Motor neuron (in vitro differentiated cells): ENCODE data around the gene ANO4. TPM values are rescaled to one million over a fixed set of nuclear protein-coding genes. Genes with fewer than 3 reads are reported as not detected.
"Not testable (repeated sequence)": the region's sequence is repeated elsewhere in the genome, so short reads cannot be mapped to it uniquely, and the experiment has no call there.

Experiments
- ATAC-seq, 8 experiments: fragments of 200-7000 bp; cut with Tn5 transposase; replicated peaks in 6 of 8; 2 replicates each; pipeline ENCODE4 v1.8.0; 2021; ENCODE audit warnings: mild to moderate bottlenecking in 8 of 8, moderate library complexity in 8 of 8
- H3K27ac ChIP-seq, 2 donors: fragments of 250-450 bp; sonication (Bioruptor Pico); 2 replicates each; pipeline ENCODE4 v1.9.0; 2021; ENCODE audit warnings: antibody characterized with exemption in 2 of 2, mild to moderate bottlenecking in 2 of 2, moderate library complexity in 1 of 2
- H3K4me1 ChIP-seq, 2 donors: fragments of 250-450 bp; sonication (Bioruptor Pico); replicated peaks in 1 of 2; 2 replicates each; pipeline ENCODE4 v1.6.1; 2021; ENCODE audit warnings: antibody characterized with exemption in 2 of 2, mild to moderate bottlenecking in 2 of 2, moderate library complexity in 1 of 2
- H3K4me3 ChIP-seq, 5 donors: fragments of 250-450 bp; sonication (Bioruptor Pico); 2 replicates each; pipeline ENCODE4 v1.9.0; 2021; ENCODE audit warnings: antibody characterized with exemption in 5 of 5, mild to moderate bottlenecking in 5 of 5, moderate library complexity in 4 of 5
- WGBS, 10 experiments: fragments of 450-650 bp; shearing (Covaris generic); methylation state at CpG; one replicate each; pipeline ENCODE4 v1.0.0; 2022; 5-methylcytosine and 5-hydroxymethylcytosine counted together
- in situ Hi-C, 9 experiments: fragments of 400-800 bp; cut with MboI; loops; one replicate each; pipeline ENCODE4 v1.15.0; 2021; ENCODE audit warnings: low sequenced_read_pairs in 9 of 9, low pct_unique_long_range_greater_than_20kb in 2 of 9; ENCODE audit not compliant: unreplicated experiment in 9 of 9
- total RNA-seq, 8 experiments: library from RNA; unstranded; fragments of 300-600 nt; gene quantifications; 2 replicates each; pipeline versions ENCODE4 v1.2.3 to v1.2.4, GENCODE V29; 2022

ANO4 gene
- total RNA-seq, 8 experiments from 2014 or later, result 0.76 to 27.3 (median 1.7) TPM; not detected in 1

- in situ Hi-C loops, result no loop called here
- peaks cover 0 to 7% of the 10 kb centered on the region in 2 donors for H3K4me1 ChIP-seq
- H3K4me3 ChIP-seq, result no peak overlapping the region
- WGBS, 10 experiments, result 16 to 79% (median 61%) methylated on average over 2 to 6 of the region's 6 CpGs
- ATAC-seq, result no peak
- H3K27ac ChIP-seq, result no peak overlapping the region
Measured at GRCh38 chr12:101078536-101079285, 284.1 kb downstream of the ANO4 start.

- Histone ChIP-seq H3K27ac (no peak overlapping the region), H3K4me1 (no peaks in the 10 kb centered on the region), H3K4me3 (no peak overlapping the region)
- WGBS, 10 experiments, result 14 to 96% (median 78%) methylated on average over 1 to 3 of the region's 3 CpGs; no CpG with 5 or more reads in 2 of the 10 experiments
- ATAC-seq, result no peak
- in situ Hi-C loops, result no loop called here
Measured at GRCh38 chr12:101082706-101083105, 288.1 kb downstream of the ANO4 start.

GRCh38 chr12:101086490-101087135, 292.0 kb downstream of the ANO4 start:
- H3K4me3 ChIP-seq, result no peak overlapping the region
- no peak overlapping the region for H3K27ac ChIP-seq
- in situ Hi-C loops, result no loop called here
- ATAC-seq, result peak in 2 of 8 experiments; percentile 67 to 94
- H3K4me1 ChIP-seq, result no peaks in the 10 kb centered on the region
- WGBS, 10 experiments, result 18 to 100% (median 80%) methylated on average over 1 to 8 of the region's 11 CpGs; no CpG with 5 or more reads in 1 of the 10 experiments

- Histone ChIP-seq H3K4me1 (no peaks in the 10 kb centered on the region), H3K4me3 (no peak overlapping the region), H3K27ac (no peak overlapping the region)
- peak in 5 of 8 experiments; percentile 58 to 93 (median 65) for ATAC-seq
- in situ Hi-C loops, result no loop called here
- 32 to 86% (median 66%) methylated on average over 1 to 5 of the region's 5 CpGs; no CpG with 5 or more reads in 1 of the 10 experiments for WGBS, 10 experiments
Measured at GRCh38 chr12:101087920-101088319, 293.3 kb downstream of the ANO4 start.

GRCh38 chr12:101089271-101089670, 294.7 kb downstream of the ANO4 start:
- no peak overlapping the region for H3K4me3 ChIP-seq
- 40 to 93% (median 80%) methylated on average over 2 to 3 of the region's 3 CpGs; no CpG with 5 or more reads in 1 of the 10 experiments for WGBS, 10 experiments
- ATAC-seq, result no peak
- in situ Hi-C loops, result no loop called here
- H3K4me1 ChIP-seq, result no peaks in the 10 kb centered on the region
- H3K27ac ChIP-seq, result no peak overlapping the region

GRCh38 chr12:101090222-101090621, 295.6 kb downstream of the ANO4 start:
- in situ Hi-C loops, H3K4me1 ChIP-seq, H3K4me3 ChIP-seq, ATAC-seq, H3K27ac ChIP-seq: not testable (repeated sequence)
- 60% methylated on average over 1 of the region's 4 CpGs; no CpG with 5 or more reads in 9 of the 10 experiments for WGBS, 10 experiments

- 30 to 85% (median 58%) methylated on average over 1 to 5 of the region's 5 CpGs; no CpG with 5 or more reads in 2 of the 10 experiments for WGBS, 10 experiments
- no peak overlapping the region for H3K27ac ChIP-seq
- no peak overlapping the region for H3K4me3 ChIP-seq
- no peaks in the 10 kb centered on the region for H3K4me1 ChIP-seq
- in situ Hi-C loops, result no loop called here
- ATAC-seq, result no peak
Measured at GRCh38 chr12:101097829-101098580, 303.4 kb downstream of the ANO4 start.

GRCh38 chr12:101107032-101107763, 312.6 kb downstream of the ANO4 start:
- no peaks in the 10 kb centered on the region for H3K4me1 ChIP-seq
- 19 to 100% (median 71%) methylated on average over 1 to 4 of the region's 4 CpGs for WGBS, 10 experiments
- in situ Hi-C loops, result no loop called here
- no peak for ATAC-seq
- no peak overlapping the region for H3K27ac ChIP-seq
- H3K4me3 ChIP-seq, result no peak overlapping the region

- Histone ChIP-seq H3K27ac (no peak overlapping the region), H3K4me3 (no peak overlapping the region), H3K4me1 (no peaks in the 10 kb centered on the region)
- no peak for ATAC-seq
- WGBS, 10 experiments, result 38 to 100% (median 85%) methylated on average over 1 to 5 of the region's 5 CpGs
- in situ Hi-C loops, result no loop called here
Measured at GRCh38 chr12:101108130-101108529, 313.6 kb downstream of the ANO4 start.

- no peaks in the 10 kb centered on the region for H3K4me1 ChIP-seq
- 0 to 90% (median 42%) methylated on average over 1 to 3 of the region's 3 CpGs; no CpG with 5 or more reads in 1 of the 10 experiments for WGBS, 10 experiments
- in situ Hi-C loops, result no loop called here
- ATAC-seq, result peak in 2 of 8 experiments; percentile 81 to 83
- H3K4me3 ChIP-seq, result no peak overlapping the region
- no peak overlapping the region for H3K27ac ChIP-seq
Measured at GRCh38 chr12:101110866-101111265, 316.3 kb downstream of the ANO4 start.

- no peak overlapping the region for H3K27ac ChIP-seq
- no peaks in the 10 kb centered on the region for H3K4me1 ChIP-seq
- in situ Hi-C loops, result no loop called here
- 86 to 100% (median 100%) methylated on average over 1 to 2 of the region's 2 CpGs; no CpG with 5 or more reads in 6 of the 10 experiments for WGBS, 10 experiments
- H3K4me3 ChIP-seq, result no peak overlapping the region
- no peak for ATAC-seq
Measured at GRCh38 chr12:101111441-101111840, 316.9 kb downstream of the ANO4 start.

- no peak overlapping the region for H3K4me3 ChIP-seq
- ATAC-seq, result no peak
- 30 to 100% (median 65%) methylated on average over 1 to 2 of the region's 2 CpGs; no CpG with 5 or more reads in 2 of the 10 experiments for WGBS, 10 experiments
- in situ Hi-C loops, result no loop called here
- no peaks in the 10 kb centered on the region for H3K4me1 ChIP-seq
- no peak overlapping the region for H3K27ac ChIP-seq
Measured at GRCh38 chr12:101115326-101115725, 320.8 kb downstream of the ANO4 start.
